Ascending aorta (tissue), 2 donors: ENCODE data around the gene UST. TPM values are rescaled to one million over a fixed set of nuclear protein-coding genes. Genes with fewer than 3 reads are reported as not detected.
A peak's percentile ranks its signal among the peaks of the same experiment; 100 is the strongest.

Experiments used
- DNase-seq, 2 donors: peaks; one replicate each; pipeline ENCODE4 v3.0.0-alpha.2; 2019; ENCODE audit warnings: low spot score in 2 of 2
- H3K27ac ChIP-seq, 2 donors: fragments of 200-600 bp; sonication (generic); one replicate each; pipeline ENCODE4 v1.5.1; 2016 to 2017; ENCODE audit warnings: mild to moderate bottlenecking in 1 of 2
- H3K27me3 ChIP-seq: fragments of 200-600 bp; sonication (generic); one replicate; pipeline ENCODE4 v1.5.1; 2017
- H3K36me3 ChIP-seq, 2 donors: fragments of 200-600 bp; sonication (generic); one replicate each; pipeline ENCODE4 v1.5.1; 2016
- H3K4me1 ChIP-seq, 2 donors: fragments of 200-600 bp; sonication (generic); one replicate each; pipeline ENCODE4 v1.5.1; 2016 to 2017; ENCODE audit warnings: mild to moderate bottlenecking in 1 of 2
- H3K4me3 ChIP-seq, 2 donors: fragments of 200-600 bp; sonication (generic); one replicate each; pipeline ENCODE4 v1.5.1; 2016 to 2017; ENCODE audit warnings: mild to moderate bottlenecking in 1 of 2
- H3K9me3 ChIP-seq, 2 donors: fragments of 200-600 bp; sonication (generic); one replicate each; pipeline ENCODE4 v1.5.1; 2016
- intact Hi-C: fragments of 100-400 bp; cut with DNase I; formaldehyde crosslinking; loops from one replicate; pipeline ENCODE4 v1.15.1; 2023
- total RNA-seq: library from RNA; depleted of rRNA; stranded (reverse); fragments of >200 nt; gene quantifications from one replicate; pipeline ENCODE4 v1.1.0, GENCODE V29; 2016
- TF ChIP-seq, protein P1 (sequence below), 3 experiments: fragments of 200-600 bp in 2 of 3; fragments of 450-650 bp in 1 of 3; sonication (generic) in 2 of 3; IDR thresholded peaks; one replicate each; pipeline ENCODE4 v1.5.1; 2016 to 2019; ENCODE audit warnings: antibody characterized with exemption in 3 of 3, mild to moderate bottlenecking in 1 of 3, moderate library complexity in 1 of 3

UST gene
- total RNA-seq, 1 donor from 2014 or later: 27.0 TPM

DNA sequence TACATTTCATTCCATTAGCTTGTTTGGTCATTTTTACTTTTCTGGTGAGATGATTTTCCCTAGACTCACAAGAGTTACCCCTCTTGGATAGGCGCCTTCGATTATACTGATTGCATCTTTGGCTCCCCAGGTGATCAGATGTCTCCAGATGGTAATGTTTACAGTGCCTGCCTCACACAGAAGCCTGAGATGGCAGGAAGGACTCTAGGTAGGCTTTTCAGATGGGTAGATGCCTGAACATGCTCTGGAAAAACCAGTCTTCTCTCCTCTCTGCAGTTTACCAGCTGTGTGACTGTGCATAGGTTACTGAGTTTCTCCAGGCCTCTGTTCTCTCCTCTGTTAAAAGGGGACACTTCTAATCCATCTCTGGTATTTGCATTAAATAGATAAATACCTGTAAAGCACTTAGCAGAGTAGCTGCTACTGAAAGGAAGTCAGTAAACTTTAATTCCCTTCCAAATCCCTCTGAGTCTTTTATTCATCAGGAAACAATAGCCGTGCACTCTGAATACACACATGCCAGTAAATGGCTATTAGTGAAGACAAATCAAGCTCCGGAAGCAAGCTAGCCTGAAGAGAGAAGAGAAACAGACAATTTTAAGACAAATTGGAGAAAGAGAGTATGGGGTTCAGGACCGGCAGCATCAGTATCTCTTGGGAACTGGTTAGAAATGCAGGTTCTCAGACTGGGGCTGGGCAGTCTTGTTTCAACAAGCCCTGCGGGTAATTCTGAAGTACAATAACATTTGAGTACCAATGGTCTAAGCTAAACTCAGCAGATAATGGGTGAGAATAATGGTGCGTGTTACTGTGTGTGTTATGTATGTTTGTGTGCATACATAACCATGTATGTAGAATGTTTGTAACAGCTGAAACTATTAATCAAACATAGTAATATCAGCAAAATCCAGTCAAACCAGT, 139.4 kb downstream of the UST start:
- no peak for DNase-seq
- no peaks in the 10 kb centered on the region for H3K27me3 ChIP-seq
- H3K36me3 ChIP-seq: no peaks in the 10 kb centered on the region
- peaks cover 19 to 44% of the 10 kb centered on the region in 2 donors for H3K4me1 ChIP-seq
- peak overlapping the region; percentile 44 to 49 for H3K27ac ChIP-seq
- intact Hi-C loops: loop anchor here (5.0 kb wide), 1 partner anchor 139 kb away; the partner anchor contains the start of gene UST
- TF ChIP-seq, protein P1, sequence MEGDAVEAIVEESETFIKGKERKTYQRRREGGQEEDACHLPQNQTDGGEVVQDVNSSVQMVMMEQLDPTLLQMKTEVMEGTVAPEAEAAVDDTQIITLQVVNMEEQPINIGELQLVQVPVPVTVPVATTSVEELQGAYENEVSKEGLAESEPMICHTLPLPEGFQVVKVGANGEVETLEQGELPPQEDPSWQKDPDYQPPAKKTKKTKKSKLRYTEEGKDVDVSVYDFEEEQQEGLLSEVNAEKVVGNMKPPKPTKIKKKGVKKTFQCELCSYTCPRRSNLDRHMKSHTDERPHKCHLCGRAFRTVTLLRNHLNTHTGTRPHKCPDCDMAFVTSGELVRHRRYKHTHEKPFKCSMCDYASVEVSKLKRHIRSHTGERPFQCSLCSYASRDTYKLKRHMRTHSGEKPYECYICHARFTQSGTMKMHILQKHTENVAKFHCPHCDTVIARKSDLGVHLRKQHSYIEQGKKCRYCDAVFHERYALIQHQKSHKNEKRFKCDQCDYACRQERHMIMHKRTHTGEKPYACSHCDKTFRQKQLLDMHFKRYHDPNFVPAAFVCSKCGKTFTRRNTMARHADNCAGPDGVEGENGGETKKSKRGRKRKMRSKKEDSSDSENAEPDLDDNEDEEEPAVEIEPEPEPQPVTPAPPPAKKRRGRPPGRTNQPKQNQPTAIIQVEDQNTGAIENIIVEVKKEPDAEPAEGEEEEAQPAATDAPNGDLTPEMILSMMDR (IDR thresholded peaks at IDR 0.05): no peak
- H3K4me3 ChIP-seq: no peak overlapping the region
- H3K9me3 ChIP-seq: no peaks in the 10 kb centered on the region

DNA sequence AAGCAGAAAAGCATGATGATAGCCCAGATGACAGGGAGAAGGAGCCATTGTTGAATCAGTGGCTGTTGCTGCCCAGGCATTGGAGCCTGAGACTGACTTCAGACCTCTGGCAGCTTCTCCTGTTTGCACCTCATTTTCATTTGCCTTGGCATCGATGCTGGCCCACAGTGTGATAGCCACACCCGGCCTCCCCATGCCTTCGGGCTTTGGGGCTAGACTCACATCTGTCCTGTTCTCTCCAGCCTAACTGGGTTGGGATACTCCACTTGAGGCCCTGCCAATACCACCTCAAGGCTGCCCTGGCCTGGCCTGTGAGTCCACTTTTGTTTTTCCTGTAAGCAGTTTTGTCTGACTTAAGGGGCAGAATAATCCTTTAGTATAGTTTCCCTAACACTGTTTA, 140.4 kb downstream of the UST start:
- peak overlapping the region; percentile 51 to 80 for H3K27ac ChIP-seq
- H3K36me3 ChIP-seq: no peaks in the 10 kb centered on the region
- H3K4me1 ChIP-seq: peaks cover 21 to 51% of the 10 kb centered on the region in 2 donors
- H3K9me3 ChIP-seq: no peaks in the 10 kb centered on the region
- DNase-seq: no peak
- no peak overlapping the region for H3K4me3 ChIP-seq
- TF ChIP-seq, protein P1 (IDR thresholded peaks at IDR 0.05): no peak
- intact Hi-C loops: loop anchor here (5.0 kb wide), 1 partner anchor 140 kb away; the partner anchor contains the start of gene UST
- H3K27me3 ChIP-seq: no peaks in the 10 kb centered on the region

DNA sequence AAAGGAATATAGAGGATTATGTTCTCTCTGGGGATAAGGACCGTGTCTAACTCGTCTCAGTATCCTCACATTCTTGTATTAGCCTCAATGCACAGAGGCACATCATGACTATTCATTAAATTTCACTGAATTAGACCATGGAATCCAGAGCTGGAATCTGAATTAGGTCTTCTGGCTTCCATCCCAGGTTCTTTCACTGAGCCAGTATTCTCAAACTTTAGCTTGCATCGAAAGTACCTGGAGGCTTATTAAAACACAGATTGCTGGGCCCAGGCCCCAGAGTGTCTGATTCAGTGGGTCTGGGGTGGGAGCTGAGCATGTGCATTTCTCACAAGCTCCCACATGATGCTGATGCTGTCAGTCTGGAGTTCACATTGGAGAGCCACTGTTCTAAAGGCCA, 142.0 kb downstream of the UST start:
- Histone ChIP-seq H3K27ac (peak overlapping the region; percentile 69 to 80), H3K4me1 (peaks cover 21 to 51% of the 10 kb centered on the region in 2 donors)
- intact Hi-C loops: loop anchor here (5.0 kb wide), 1 partner anchor 142 kb away; the partner anchor contains the start of gene UST

DNA sequence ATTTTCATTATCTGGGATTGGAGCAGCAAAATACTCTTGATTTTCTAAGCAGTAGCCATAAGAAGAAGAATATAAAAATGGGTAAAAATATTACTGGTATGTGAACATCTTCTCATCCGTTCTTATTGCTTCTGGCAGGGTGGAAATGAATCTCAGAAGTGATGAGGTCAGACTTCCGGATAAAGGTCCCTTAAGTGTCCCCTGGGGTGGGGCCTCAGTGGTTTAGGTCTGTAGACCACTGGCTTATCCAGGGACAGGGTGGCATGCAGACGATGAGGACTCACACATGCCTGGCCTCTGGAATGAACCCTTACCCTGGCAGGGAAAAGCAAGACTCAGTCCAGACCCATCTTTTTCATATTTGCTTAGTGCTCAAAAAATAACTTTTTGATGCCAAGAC, 143.3 kb downstream of the UST start:
- intact Hi-C loops: no loop called here
- TF ChIP-seq, protein P1 (IDR thresholded peaks at IDR 0.05): no peak
- no peak for DNase-seq
- H3K27me3 ChIP-seq: no peaks in the 10 kb centered on the region
- H3K9me3 ChIP-seq: no peaks in the 10 kb centered on the region
- no peaks in the 10 kb centered on the region for H3K36me3 ChIP-seq
- H3K27ac ChIP-seq: peak overlapping the region; percentile 69 to 80
- peaks cover 21 to 49% of the 10 kb centered on the region in 2 donors for H3K4me1 ChIP-seq
- peak overlapping the region; percentile 16 to 24 for H3K4me3 ChIP-seq

More for the DNA sequence above, 142.0 kb downstream of the UST start:
- H3K4me3 ChIP-seq: no peak overlapping the region
- TF ChIP-seq, protein P1 (IDR thresholded peaks at IDR 0.05): no peak
- DNase-seq: no peak
- no peaks in the 10 kb centered on the region for H3K27me3 ChIP-seq
- H3K9me3 ChIP-seq: no peaks in the 10 kb centered on the region
- H3K36me3 ChIP-seq: no peaks in the 10 kb centered on the region

DNA sequence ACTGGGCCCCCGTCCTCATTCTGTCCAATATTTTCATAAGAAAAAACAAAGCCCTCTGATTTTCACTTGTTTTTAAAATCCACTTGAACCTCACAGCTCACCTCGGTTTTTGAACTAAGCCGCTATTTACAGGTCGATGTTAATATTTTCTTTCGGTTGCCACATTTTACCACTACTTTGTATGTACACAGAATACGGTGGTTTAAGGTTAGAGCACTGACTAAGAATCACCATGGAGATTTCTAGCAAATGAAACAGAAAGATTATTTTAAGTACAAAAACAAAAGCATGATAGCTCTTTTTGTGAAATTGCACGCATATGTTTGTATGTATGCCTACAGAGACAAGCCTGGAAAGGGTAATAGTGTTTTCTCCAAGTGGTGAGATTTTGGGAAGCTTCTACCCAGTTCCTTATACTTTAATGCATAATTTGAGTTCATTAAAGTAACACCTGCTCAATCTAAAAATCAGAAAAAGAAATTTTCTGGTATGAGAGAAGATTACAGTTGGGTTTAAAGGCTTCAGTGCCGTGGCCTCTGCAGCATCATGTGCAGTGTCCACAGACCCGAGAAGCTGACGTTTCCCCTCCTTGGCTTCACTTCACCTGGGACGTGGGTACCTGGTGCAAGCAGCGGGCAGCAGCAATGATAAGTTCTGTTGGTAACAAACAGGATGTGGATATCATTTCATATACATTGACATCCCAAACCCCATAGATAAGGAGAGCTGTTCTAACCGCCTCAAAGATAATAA, 144.0 kb downstream of the UST start:
- TF ChIP-seq, protein P1 (IDR thresholded peaks at IDR 0.05): no peak
- H3K9me3 ChIP-seq: no peaks in the 10 kb centered on the region
- peak overlapping the region; percentile 16 to 24 for H3K4me3 ChIP-seq
- no peaks in the 10 kb centered on the region for H3K36me3 ChIP-seq
- intact Hi-C loops: no loop called here
- H3K27ac ChIP-seq: peak overlapping the region; percentile 69 to 80
- DNase-seq: no peak
- H3K27me3 ChIP-seq: no peaks in the 10 kb centered on the region
- H3K4me1 ChIP-seq: peaks cover 21 to 45% of the 10 kb centered on the region in 2 donors
